Activated T-cell treated with anti-CD3 and anti-CD28 coated beads, Interleukin-2, amount 50 U/mL, for 1 hour (primary cell): ENCODE measurements around the gene PPP1R9B.

Experiments
- DNase-seq: peaks from one replicate; pipeline ENCODE4 v3.0.0-alpha.2; 2020

The PPP1R9B gene

GRCh38 chr17:50139950-50140885 is 10.3 kb downstream of the PPP1R9B start:
- peak; percentile 84 for DNase-seq

DNA sequence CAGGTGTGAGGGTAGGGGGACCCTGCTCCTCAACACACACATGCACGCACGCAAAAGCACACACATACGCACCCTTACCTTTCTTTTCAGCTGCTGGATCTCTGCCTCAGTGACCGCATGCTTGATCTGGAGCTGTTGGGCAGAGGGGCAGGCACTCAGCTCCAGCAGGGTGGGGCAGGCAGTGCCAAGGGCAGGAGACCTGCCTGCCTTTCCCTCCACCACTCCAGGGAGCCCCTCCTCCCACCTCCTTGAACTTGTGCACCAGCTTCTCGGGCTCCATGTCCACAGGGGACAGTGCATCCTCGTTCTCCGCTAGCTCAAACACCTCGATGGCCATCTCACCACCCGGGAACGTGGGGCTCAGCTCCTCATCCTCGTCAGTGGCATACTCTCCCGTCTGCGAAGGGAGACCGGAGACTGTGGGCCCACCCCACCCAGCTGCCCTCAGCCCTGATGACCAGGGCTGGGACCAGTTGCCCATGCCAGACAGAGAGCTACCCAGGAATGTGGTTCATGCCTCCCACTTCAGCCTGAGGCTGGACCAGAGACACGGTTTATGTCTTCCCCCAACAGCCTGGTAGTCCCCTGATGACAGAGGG is 11.2 kb downstream of the PPP1R9B start:
- no peak for DNase-seq

- no peak for DNase-seq
Measured at GRCh38 chr17:50137042-50137441, 13.4 kb downstream of the PPP1R9B start.

DNA sequence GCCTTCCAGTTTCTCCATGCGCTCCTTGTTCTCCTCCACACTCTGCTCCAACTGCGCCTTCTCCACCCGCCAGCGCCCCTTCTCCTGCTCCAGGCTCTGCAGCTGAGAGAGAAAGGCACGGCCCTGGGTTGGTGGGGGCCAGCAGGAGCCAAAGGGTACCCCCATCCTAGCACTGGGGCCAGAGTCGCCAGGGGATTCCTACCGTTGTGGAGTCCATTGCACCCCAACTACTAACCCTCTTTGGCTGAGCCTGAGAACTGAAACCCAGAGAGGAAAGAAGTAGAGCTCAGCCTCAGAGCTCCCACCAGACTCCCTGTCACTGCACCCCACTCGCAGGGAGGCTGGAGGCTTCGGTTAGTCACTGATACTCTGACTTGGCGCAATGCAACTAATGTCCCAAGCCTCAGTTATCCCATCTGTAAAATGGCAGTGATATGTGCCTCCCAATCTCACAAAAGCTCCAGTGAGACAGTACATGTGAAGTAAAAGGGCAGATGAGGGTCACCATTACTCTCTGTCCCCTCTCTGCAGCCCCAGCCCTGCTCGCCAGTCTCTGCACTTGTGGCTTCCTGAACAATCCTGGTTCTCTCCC is 14.3 kb downstream of the PPP1R9B start:
- no peak for DNase-seq

DNA sequence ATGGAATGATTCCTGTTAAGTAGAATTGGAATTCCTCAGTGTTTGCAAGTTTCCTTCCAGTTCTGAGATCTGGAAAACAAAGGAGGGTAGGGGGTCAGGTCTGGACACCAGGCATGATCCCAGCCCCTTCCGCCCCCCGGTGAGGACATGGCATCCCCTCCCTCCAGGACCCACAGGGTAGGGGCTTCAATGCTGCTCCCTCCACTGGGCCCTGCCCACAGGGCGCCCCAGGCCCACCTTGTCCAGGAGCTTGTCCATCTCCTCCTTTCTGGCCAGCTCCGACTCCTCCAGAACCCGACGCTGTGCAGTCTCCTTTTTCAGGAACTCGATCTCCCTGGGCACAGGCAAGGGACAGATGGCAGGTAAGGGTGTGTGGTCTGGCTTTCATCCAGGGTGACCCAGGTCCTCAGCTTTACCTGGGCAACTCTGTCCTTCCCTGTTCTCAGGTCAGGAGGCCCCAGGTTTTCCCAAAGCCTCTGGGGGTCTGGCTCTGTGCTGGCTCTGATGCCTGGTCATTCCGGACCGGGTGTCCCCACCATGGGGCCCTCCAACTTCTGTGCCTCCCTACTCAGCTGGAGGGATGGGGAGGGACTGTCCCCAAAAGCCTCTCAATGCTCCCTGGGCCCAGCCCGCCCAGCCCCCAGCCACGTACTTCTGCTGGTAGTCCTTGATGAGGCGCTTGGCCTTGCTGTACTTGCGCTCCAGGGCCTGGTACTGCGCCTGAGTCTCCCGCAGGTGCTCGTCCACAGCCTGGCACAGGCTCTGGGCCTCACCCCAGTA is 15.0 kb downstream of the PPP1R9B start:
- no peak for DNase-seq

- DNase-seq = no peak
Measured at GRCh38 chr17:50134206-50135110, 16.0 kb downstream of the PPP1R9B start.

- DNase-seq = no peak
Measured at GRCh38 chr17:50133769-50134099, 16.7 kb downstream of the PPP1R9B start.

DNA sequence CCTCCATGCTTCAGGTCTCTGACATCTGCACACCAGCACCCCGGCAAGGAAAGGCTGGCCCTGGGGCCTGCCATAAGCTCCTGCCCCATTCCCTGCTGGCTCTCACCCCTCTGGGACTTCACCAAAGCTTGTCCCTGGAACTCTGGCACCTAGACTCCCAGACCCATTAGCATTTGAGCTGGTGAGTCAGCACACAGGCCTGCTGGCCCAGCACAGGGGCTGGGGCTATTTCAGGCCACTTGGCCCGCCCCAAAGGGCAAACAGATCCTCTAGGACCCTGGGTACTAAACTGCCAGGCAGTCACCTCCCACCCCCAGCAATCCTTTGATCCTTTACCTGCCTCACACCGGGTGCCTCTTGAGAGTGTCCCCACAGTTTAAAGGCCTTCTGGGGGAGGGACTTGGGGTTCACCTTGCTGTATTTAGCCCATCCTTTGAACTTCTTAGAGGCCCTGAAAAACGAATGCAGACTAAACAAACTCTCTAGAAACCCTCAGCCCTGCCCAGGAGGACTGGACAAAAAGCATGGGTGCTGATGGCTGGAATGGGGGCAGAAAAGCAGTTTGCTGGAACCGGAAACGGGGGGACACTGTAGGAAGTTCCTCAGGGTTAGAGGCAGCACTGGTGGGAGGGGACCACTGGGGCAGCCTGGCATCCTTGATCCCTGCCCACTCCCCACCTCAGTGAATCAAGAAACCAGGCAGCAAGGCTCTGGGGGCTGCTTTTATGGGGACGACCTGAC is 17.3 kb downstream of the PPP1R9B start:
- DNase-seq = no peak

DNA sequence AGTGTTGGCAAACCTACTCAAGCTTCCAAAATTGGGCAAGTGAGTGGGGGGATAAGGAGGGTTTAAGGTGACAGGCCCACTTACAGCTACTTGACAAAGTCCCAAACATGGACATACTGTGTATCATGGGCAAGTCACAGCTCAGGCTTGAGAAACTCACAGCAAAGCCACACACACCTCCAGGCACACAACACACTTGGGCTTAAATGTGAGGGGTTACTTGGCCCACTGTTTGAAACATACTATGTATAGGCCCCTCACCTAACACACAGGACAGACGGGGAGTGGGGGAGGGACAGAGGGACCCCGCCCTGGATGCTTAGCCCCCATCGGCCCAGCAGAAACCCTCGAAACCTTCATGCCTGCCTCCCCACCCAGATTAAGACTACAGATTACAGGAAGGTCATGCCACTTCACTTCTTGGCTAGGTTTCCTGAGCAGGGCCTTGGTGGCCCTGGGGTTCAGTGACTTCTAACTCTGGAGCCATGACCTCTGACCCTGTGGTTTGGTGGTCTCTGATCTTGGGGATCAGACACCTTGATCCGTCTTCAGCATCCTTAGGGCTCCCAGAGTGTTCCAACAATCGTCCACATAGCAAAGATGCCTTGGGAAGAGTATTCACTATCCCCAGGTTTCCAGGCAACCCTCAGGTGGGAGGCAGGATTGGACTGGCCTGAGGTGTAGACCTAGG is 18.2 kb downstream of the PPP1R9B start:
- no peak for DNase-seq

- peak; percentile 32 for DNase-seq
Measured at GRCh38 chr17:50130559-50131305, 19.7 kb downstream of the PPP1R9B start.

- DNase-seq = peak; percentile 68
Measured at GRCh38 chr17:50129728-50130558, 20.5 kb downstream of the PPP1R9B start, which contains the start of gene SAMD14. TSS of gene SAMD14 (minus strand) at chr17:50130160. CDS start at chr17:50124959, 5,201 bp downstream.

DNA sequence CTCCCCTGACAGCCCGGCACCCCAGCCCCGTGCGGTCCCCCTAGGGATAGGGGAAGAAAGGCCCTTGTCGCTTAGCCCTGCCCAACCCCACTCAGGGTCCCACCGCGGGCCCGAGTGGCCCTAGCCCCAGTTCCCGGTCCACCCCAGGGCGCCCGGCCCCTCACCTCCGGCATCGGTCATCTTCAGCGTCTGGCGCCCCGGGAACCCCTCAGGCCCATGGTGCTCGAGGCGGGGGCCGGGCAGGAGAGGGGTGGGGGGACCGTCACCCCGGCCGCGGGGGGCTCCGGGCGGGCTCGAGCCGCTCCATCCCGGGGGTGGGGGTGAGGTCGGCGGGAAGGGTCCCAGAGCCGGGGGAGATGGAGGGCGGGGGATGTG is 21.1 kb downstream of the PPP1R9B start:
- no peak for DNase-seq

GRCh38 chr17:50128441-50129352 is 21.8 kb downstream of the PPP1R9B start:
- no peak for DNase-seq

- DNase-seq = no peak
Measured at GRCh38 chr17:50127697-50128361, 22.6 kb downstream of the PPP1R9B start.

GRCh38 chr17:50125420-50125997 is 25.0 kb downstream of the PPP1R9B start:
- DNase-seq = no peak

DNA sequence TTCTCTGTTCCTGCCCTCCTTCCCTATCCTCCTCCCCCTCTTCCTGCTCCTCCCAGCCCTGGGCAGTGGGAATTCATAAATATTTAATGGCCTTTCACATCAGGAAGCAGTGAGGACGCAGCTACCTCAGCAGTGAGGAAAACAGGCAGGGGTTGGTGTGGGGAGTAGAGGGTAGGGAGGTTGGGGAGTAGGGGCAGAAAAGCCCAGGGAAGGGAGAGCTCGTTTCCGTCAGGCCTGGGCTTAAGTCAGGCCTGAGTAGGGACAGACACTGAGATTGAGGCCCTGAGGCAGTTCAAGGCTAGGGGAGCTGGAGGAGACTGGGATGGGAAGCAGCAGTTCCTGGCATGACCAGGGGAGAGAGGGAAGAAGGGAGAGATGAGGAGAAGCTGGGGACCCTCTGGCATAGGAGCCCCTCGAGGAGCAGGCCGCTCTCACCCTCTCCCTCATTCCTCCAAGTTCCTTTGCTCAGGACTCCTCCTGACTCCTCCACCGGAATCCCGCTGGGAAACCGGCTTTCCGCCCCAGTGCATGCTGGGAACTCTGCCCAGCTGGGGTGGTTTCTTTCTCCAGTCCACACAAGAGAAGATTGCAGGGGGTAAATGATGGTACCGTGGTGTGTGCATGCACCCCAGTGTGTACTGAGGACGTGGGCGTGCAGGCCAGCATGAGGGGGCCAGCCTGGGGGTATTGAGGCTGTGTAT is 26.7 kb downstream of the PPP1R9B start:
- no peak for DNase-seq
